Kidney epithelial cell (primary cell): ENCODE results near the gene TAF1A. TPM values are rescaled to one million over a fixed set of nuclear protein-coding genes. Genes with fewer than 3 reads are reported as not detected.

Source experiments
- DNase-seq: peaks from one replicate; pipeline ENCODE4 v3.0.0-alpha.2; 2010; ENCODE audit warnings: low read depth
- H3K27me3 ChIP-seq: 2 replicates; pipeline ENCODE4 v1.6.0; 2011; ENCODE audit warnings: low read length; ENCODE audit not compliant: control insufficient read depth, insufficient read depth
- H3K36me3 ChIP-seq: 2 replicates; pipeline ENCODE4 v1.5.1; 2011; ENCODE audit warnings: low read length; ENCODE audit not compliant: control insufficient read depth, insufficient read depth
- H3K4me3 ChIP-seq: 2 replicates; pipeline ENCODE4 v1.5.1; 2011; ENCODE audit warnings: low read depth, mild to moderate bottlenecking, control low read depth, low read length
- total RNA-seq: library from RNA; depleted of rRNA; stranded (reverse); fragments of >200 nt; gene quantifications from 2 replicates; pipeline ENCODE4 v1.2.3, GENCODE V29; 2015
- TF ChIP-seq, protein P1 (sequence below): IDR thresholded peaks from 2 replicates; pipeline ENCODE4 v1.5.1; 2011; ENCODE audit warnings: mild to moderate bottlenecking, moderate library complexity, low read length, control low read depth, inconsistent platforms; ENCODE audit not compliant: insufficient read depth, poor library complexity, severe bottlenecking

The TAF1A gene
- total RNA-seq, 1 donor from 2014 or later = 15.3 TPM

DNA sequence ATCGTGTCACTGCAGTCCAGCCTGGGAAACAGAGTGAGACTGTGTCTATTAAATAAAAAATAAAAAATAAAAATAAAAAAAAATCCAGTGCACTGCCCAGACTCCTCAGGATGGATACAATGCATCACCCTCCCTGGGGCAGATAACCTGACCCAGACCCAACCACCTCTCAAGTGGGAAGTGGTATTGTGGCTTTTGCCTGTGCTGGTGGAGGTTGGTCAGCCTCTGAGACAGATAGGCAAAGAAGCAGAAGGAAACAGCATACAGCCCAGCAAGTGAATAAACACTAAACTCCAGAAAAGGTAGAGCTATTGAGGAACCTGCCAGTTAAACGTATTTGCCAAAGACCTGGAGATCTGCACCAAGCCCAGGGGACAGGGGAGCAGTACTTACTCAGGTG is 63.8 kb downstream of the TAF1A start:
- H3K36me3 ChIP-seq = no peaks in the 10 kb centered on the region
- TF ChIP-seq, protein P1, sequence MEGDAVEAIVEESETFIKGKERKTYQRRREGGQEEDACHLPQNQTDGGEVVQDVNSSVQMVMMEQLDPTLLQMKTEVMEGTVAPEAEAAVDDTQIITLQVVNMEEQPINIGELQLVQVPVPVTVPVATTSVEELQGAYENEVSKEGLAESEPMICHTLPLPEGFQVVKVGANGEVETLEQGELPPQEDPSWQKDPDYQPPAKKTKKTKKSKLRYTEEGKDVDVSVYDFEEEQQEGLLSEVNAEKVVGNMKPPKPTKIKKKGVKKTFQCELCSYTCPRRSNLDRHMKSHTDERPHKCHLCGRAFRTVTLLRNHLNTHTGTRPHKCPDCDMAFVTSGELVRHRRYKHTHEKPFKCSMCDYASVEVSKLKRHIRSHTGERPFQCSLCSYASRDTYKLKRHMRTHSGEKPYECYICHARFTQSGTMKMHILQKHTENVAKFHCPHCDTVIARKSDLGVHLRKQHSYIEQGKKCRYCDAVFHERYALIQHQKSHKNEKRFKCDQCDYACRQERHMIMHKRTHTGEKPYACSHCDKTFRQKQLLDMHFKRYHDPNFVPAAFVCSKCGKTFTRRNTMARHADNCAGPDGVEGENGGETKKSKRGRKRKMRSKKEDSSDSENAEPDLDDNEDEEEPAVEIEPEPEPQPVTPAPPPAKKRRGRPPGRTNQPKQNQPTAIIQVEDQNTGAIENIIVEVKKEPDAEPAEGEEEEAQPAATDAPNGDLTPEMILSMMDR = no peak
- no peaks in the 10 kb centered on the region for H3K27me3 ChIP-seq

DNA sequence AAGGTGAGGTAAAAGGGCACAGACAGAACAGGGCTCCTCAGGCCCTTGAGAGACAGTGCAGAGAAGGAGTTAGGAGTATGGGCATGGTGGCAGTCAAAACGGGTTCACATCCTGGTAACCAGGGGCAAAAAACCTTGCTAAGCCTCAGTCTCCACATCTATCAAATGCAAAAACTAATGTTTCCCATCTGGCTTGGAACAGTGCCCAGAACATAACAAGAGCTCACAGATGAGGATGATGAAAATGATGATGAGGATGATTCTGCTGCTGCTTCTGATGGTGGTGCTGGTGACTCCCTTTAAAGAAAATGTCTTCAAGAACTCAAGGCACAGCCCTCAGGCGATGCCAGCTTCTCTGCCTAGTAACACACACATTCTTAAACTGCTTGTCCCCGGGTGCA is 65.9 kb downstream of the TAF1A start:
- H3K4me3 ChIP-seq = no peak overlapping the region
- TF ChIP-seq, protein P1 = no peak

More for the DNA sequence above, 63.8 kb downstream of the TAF1A start:
- no peak for DNase-seq
- no peak overlapping the region for H3K4me3 ChIP-seq

DNA sequence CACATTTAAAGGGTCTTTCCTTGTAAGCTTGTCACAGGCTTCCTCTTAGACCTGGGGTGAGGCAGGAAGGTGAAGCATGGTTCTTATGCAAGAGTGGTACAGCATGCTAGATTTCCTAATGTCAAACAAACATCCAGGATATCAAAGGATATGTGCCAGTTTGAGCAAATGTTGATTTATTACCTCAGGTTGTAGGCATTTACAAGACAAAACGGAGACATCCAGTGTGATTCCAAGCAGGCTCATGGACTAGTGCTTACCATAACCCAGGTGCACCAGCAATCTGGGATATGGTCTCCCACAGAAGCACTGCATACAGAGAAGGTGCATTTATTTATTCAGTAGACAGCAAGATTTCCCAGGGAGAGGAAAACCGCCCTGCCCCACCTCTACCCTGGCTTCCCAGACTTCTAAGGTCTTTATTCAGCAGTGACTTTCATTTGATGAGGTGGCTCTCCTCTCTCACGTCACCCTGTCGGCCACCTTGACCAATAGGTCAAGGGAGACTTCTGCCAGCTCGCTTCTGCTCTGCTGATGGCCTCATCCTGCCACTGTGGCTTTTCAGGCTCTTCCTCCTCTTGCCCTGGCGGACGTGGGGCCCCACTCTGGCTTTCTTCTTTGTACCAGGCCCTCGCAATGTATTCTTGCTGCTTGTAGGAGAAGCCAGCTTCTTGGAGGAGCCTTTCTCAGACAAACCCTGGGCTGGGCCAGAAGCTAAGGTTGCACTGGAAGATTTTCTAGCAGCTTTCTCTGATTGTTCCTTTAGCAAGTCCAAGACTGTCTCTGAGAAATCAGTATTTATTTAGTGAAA is 67.4 kb downstream of the TAF1A start:
- no peak overlapping the region for H3K4me3 ChIP-seq
- TF ChIP-seq, protein P1 = no peak
- no peaks in the 10 kb centered on the region for H3K27me3 ChIP-seq
- no peak for DNase-seq
- H3K36me3 ChIP-seq = no peaks in the 10 kb centered on the region

More for the DNA sequence above, 65.9 kb downstream of the TAF1A start:
- no peaks in the 10 kb centered on the region for H3K36me3 ChIP-seq
- DNase-seq = no peak
- H3K27me3 ChIP-seq = no peaks in the 10 kb centered on the region

DNA sequence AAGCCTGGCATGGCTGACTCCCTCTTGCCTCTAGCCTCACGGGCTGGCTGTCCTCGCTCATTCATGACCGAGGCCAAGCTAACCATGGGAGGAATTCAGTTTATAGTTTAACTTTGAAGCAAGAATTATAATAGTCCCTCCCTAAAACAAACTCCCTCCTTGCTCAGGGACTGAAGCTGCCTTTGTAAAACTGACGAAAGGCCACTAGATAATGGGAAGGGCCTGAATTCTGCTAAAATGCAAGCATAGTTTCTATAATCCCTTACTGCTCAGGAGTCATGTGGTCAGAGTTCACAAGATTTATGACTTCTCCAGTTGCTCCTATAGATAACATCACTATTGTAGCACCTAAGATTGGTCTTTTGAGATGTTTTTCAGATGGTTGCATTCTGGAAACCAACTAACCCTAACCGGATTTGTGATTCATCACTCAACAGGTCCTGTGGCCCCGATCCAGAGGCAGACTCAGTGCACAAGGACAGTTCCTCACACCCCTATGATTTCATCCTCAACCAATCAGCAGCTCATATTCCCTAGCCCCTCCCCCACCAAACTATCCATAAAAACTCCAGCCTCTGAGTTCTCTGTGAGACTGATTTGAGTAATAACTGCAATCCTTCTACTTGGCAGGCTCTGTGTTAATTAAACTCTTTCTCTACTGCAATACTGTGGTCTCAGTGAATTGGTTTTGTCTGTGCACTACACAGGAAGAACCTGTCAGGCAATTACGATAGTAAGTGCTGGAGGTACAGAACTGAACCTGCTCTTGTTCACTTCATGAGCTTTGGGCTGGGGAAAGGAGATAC is 68.2 kb downstream of the TAF1A start:
- TF ChIP-seq, protein P1 = no peak
- no peaks in the 10 kb centered on the region for H3K27me3 ChIP-seq
- no peak overlapping the region for H3K4me3 ChIP-seq
- H3K36me3 ChIP-seq = no peaks in the 10 kb centered on the region
- DNase-seq = peak; percentile 69

Other genes with a start within 250 kb of the TAF1A start
- 0.08 TPM in 1 of 2 replicates, not detected in the other for gene HHIPL2, start 41.8 kb downstream of the TAF1A start, total RNA-seq
- gene MIA3, start 28.2 kb upstream of the TAF1A start, total RNA-seq = 34.6 and 39.6 TPM in 2 replicates
- gene AIDA, start 122.6 kb upstream of the TAF1A start, total RNA-seq = 50.1 and 50.7 TPM in 2 replicates
- gene BROX, start 122.6 kb upstream of the TAF1A start, total RNA-seq = 50.1 and 75.6 TPM in 2 replicates
- not detected in 2 replicates for gene FAM177B, start 147.3 kb upstream of the TAF1A start, total RNA-seq
- 4.7 and 7.1 TPM in 2 replicates for gene DISP1, start 225.1 kb upstream of the TAF1A start, total RNA-seq